ENCODE data around the gene PTPRD. TPM values are rescaled to one million over a fixed set of nuclear protein-coding genes. Genes with fewer than 3 reads are reported as not detected.

The PTPRD gene
- total RNA-seq, 4 donors from 2014 or later = 0.72 to 8.0 (median 3.0) TPM

GRCh38 chr9:8832955-8833354, 1779.8 kb downstream of the PTPRD start:
- intact Hi-C loops (cut with DNase I; ENCODE audit: low total_unique reads) = no loop called here
- 84 to 93% methylated on average over 1 of the region's 1 CpG for WGBS, 2 donors
- TF ChIP-seq CTCF (IDR thresholded peaks at IDR 0.05) (no peak), POLR2A (IDR thresholded peaks at IDR 0.05) (no peak)

GRCh38 chr9:8832386-8832785, 1780.4 kb downstream of the PTPRD start:
- no peak for DNase-seq (ENCODE audit: low spot score in 2 of 2)
- intact Hi-C loops (cut with DNase I; ENCODE audit: low total_unique reads) = no loop called here
- 60 to 76% methylated on average over 1 of the region's 1 CpG for WGBS, 2 donors
- H3K4me3 ChIP-seq (ENCODE audit: low read depth, poor library complexity, severe bottlenecking) = no peak overlapping the region
- TF ChIP-seq POLR2A (IDR thresholded peaks at IDR 0.05) (no peak), CTCF (IDR thresholded peaks at IDR 0.05) (no peak)

More at GRCh38 chr9:8832955-8833354, 1779.8 kb downstream of the PTPRD start:
- no peak for DNase-seq (ENCODE audit: low spot score in 2 of 2)
- H3K4me3 ChIP-seq (ENCODE audit: low read depth, poor library complexity, severe bottlenecking) = no peak overlapping the region

- H3K4me3 ChIP-seq (ENCODE audit: low read depth, poor library complexity, severe bottlenecking) = no peak overlapping the region
- no peak for DNase-seq (ENCODE audit: low spot score in 2 of 2)
- intact Hi-C loops (cut with DNase I; ENCODE audit: low total_unique reads) = no loop called here
- WGBS, 2 donors = 56 to 57% methylated on average over 2 of the region's 2 CpGs
- no peak for TF ChIP-seq CTCF (IDR thresholded peaks at IDR 0.05)
- no peak for TF ChIP-seq POLR2A (IDR thresholded peaks at IDR 0.05)
These were observed 1781.2 kb downstream of the PTPRD start for GRCh38 chr9:8831568-8831967.

GRCh38 chr9:8826281-8826680, 1786.5 kb downstream of the PTPRD start:
- no peak overlapping the region for H3K4me3 ChIP-seq (ENCODE audit: low read depth, poor library complexity, severe bottlenecking)
- 83 to 92% methylated on average over 2 of the region's 2 CpGs for WGBS, 2 donors
- no peak for DNase-seq (ENCODE audit: low spot score in 2 of 2)
- TF ChIP-seq POLR2A (IDR thresholded peaks at IDR 0.05) (no peak), CTCF (IDR thresholded peaks at IDR 0.05) (no peak)
- intact Hi-C loops (cut with DNase I; ENCODE audit: low total_unique reads) = no loop called here

- H3K4me3 ChIP-seq (ENCODE audit: low read depth, poor library complexity, severe bottlenecking) = no peak overlapping the region
- no peak for TF ChIP-seq POLR2A (IDR thresholded peaks at IDR 0.05)
- no peak for TF ChIP-seq CTCF (IDR thresholded peaks at IDR 0.05)
- WGBS, 2 donors = 72 to 86% methylated on average over 3 of the region's 3 CpGs
- DNase-seq (ENCODE audit: low spot score in 2 of 2) = no peak
- intact Hi-C loops (cut with DNase I; ENCODE audit: low total_unique reads) = no loop called here
These were observed 1787.1 kb downstream of the PTPRD start for GRCh38 chr9:8825585-8826147.
